Stimulated activated CD4-positive, alpha-beta T cell treated with anti-CD3 and anti-CD28 coated beads, Interleukin-2, amount 100 ng/mL, for 4 hours (primary cell): ENCODE measurements around the gene ABCA3.
"Not testable (repeated sequence)": the region's sequence is repeated elsewhere in the genome, so short reads cannot be mapped to it uniquely, and the experiment has no call there.

Experiments used
- DNase-seq: peaks from one replicate; pipeline ENCODE4 v3.0.0-alpha.2; 2020; ENCODE audit warnings: low read depth

ABCA3 gene

DNA sequence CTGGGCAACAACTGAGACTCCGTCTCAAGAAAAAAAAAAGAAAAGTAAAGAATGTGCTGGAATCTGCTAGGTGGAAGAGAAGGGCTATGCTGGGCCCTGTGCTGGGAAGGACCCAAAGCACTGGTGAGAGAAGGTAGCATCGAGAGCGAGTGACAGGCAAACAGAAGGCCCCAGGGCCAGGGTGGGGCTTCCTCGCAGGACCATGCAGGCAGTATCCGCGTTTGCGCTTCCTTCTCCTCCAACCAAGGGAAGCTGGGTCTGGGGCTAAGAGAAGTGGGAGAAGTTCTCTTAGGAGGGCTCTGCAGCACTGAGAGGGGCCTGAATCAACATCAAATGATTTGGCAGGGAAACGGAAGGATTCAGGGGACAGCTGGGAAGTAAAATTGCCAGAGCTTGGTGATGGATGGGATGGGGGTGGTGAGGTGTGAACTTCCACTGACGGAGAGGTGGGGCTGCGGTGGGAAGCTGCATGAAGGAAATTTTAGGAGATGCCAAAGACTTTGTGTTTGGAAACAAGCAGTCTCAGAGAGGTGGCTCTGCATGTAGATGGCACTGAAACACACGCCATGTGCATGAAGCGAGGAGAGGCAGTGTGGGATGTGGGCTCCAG is 83.9 kb downstream of the ABCA3 start:
- DNase-seq, result no peak

DNA sequence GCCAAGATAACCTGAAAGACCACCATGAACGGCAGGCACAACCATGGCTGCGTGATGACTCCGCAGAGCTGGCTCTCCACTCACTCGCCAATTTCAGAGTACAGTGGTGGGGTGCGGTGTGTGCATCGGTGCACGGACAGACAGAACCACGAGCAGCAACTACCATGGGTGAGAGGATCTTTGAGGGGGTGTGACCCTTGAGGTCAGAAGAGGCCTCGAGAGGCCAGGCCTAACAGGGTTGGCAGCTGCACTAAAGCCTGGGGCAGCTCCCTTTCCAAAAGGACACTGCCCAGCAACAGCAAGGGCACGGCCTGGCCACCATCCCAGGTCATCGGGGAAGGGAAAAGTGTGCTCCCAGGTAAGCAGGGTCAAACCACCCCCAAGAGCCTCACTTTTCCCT is 87.2 kb downstream of the ABCA3 start:
- no peak for DNase-seq

DNA sequence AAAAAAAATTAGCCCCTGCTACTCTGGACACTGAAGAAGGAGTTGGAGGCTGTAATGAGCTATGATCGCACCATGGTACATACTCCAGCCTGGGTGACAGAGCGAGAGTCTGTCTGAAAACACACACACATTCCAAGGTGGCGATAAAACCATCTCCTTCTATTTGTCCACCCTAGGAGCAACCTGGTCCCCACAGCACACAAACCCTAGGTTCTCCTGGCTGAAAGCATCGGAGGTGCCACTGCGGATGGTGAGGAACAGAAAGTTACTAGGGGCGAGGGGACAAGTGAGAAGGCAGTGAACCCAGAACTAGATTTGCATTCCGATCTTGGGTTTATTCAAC is 87.8 kb downstream of the ABCA3 start:
- no peak for DNase-seq

DNA sequence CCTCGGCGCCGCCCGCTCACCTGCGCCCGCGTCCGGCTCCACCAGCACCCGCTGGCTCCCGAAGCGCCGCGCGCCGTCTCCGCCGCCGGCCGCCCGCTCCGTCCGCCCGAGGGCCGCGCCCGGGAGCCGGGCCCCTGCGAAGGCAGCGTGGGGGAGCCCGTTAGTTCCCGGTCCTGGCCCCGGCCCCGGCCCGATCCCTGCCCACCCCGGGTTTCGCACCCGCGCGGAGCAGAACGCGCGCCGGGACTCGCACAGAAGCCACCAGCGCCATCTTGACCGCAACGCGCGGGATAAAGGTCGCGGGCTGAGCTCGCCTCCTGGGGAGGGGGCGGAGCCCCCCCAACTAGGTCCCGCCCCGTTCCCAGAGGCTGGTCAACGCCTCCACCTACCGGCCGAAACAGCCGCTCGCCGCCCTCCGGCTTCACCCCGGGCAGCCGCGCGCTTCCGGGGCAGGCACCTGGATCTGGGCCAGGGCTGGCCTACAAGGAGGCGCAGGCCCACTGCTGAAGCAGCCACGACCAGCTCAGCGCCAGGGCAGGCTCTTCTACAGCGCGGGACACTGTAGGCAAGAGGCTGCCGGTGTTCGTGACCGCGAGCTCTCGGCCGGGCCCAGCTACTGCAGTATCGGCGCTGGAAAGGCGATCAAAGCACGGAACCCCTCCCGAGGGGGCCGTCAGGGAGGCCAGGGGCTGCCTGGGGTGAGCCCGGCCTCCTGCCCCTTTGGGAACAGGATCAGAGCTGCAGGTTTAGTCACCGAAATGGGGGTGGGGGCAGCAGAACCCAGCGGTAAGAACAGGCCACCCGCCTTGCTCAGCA is 89.0 kb downstream of the ABCA3 start, which contains the start of gene ECI1:
TSS of gene ECI1 (minus strand) at position 292 of the 816 bp plus-strand sequence. CDS start at position 271, 21 bp downstream.
- DNase-seq, result peak; percentile 61

DNA sequence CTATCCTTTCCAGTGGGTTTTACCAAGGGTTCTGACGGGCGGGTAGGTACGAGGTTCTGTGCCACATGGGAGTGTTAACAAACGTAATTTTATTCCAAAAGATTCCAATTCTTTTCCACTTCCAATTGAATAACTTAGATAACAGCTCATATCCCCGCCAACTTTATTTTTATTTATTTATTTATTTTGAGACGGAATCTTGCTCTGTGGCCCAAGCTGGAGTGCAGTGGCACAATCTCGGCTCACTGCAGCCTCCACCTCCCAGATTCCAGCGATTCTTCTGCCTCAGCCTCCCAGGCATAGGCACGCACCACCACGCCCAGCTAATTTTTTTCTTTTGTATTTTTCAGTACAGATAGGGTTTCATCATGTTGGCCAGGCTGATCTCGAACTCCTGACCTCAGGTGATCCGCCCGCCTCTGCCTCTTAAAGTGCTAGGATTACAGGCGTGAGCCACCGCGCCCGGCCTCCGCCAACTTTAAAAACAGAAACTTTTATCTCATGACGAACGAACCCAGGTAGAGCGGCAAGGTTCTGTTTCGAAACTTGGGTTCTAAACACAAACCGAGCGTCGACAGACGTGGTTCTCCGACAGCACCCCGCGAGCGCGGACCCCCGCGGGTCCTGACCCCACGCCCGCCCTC is 89.8 kb downstream of the ABCA3 start:
- no peak for DNase-seq

DNA sequence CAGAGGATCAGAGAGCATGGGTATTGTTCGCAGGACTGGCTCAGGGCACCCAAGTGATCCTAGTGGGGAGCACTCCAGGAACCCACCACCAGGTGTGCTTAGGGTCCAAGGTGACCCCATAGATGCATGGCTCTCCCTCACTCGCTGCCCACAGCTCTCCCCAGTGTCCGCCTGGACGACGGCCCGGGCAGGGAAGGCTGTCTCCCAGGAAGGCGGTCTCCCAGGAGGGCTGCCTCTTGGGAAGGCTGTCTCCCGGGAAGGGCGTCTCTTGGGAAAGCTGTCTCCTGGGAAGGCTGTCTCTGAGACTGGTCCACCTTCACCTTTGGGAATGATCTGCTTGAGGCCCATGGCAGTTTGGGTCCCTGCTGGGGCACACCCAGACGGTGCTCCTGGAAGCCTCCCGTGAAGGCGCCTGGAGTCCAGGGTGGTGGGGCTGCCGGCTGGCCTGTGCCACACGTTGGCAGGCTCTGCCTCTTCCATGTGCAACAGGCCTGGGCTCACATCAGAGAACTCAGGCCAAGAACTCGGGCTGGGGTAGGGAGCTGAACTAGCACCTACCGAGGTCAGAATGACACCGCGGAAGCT is 94.1 kb downstream of the ABCA3 start:
- no peak for DNase-seq

DNA sequence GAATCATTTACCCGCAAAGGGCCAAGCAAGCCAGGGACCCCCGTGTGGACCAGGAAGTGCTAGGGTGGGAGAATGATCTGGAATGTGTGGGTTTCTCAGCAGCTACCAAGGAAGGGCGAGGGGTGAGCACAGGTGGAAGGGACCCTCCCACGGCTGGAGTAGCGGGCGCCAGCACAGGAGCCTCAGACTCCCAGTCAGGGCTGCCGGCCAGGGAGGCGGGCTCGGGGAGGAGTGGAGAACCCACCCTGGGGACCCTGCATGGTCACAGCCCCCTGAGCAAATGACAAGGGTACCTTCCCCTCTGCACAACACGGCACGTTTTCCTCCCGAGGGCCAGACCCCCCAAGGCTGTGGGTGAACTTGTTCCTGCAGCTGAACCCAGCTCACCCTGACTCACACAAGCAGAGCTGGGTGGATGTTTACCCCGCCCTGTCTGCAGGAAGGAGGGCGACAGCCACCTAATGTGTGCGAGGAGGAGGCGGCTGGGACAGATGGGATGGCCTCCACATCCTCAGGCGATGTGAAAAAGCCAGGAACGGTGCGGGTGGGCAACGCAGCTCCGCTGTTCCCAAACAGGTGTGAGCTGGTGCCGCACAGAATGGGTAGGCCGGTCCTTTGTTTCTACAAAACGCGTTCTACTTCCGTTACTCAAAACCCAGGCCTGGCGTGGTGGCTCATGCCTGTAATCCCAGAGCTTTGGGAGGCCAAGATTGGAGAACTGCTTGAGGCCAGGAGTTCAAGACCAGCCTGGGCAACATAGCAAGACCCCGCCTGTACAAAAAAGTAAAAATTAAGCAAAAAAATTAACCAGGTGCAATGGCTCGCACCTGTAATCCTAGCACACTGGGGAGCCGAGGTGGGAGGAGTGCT is 95.4 kb downstream of the ABCA3 start:
- DNase-seq, result no peak

DNA sequence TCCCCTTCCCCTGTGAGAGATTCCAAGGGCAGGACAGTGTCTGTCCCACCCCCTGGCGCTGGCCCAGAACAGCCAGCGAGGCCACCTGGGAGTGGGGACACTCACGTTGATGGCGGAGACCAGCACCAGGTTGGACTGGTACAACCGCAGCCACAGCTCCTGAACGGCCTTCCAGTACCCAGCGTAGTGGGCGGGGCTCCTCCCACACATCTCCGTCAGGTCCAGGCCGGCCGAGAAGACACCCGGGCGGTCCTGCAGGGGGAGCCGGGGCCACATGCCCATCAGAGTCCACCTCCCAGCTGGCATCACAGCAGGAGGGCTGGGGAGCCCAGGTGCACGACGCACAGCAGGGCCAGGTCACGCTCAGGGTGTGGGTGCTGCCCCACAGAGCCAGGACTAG is 96.2 kb downstream of the ABCA3 start:
- DNase-seq, result no peak

DNA sequence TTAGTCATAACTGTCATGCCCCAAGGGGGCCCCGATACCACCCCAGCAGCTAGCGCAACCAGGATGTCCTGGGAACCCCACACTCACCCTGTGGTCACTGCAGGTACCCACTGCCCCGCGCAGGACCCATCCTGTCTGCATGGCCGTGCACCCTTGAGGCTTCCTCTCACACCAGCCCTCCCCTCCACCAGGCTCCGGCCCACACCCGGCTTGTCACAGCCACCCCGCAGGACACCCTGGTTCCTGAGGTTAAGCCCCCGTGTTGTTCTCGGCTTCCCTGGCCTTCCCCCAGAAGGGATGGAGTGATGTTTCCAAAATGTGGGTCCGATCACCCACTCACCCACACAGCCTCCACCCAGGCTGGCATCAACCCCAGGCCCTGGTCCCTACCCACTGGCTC is 96.7 kb downstream of the ABCA3 start:
- no peak for DNase-seq

DNA sequence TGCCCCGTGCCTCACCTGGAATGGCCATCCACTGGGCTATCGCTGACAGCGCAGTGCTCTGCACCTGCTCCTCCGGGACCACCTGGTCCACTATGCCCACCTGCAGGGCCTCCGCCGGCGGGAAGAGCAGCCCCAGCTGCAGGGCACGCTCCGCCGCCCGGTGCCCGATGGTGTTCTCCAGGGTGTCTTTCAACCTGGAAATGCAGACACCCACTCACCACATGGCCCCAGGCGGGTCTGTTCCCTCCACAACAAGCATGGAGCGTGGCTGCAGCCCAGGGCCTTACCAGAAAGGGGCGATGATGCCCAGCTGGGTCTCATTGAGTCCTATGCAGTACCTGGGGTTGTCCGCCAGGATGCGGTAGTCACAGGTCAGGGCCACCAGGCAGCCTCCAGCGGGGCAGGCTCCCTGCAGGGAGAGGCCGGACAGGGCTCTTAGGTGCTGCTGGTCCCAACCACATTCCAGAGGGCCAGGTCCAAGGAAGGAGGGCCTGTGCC is 97.4 kb downstream of the ABCA3 start:
- DNase-seq, result no peak

DNA sequence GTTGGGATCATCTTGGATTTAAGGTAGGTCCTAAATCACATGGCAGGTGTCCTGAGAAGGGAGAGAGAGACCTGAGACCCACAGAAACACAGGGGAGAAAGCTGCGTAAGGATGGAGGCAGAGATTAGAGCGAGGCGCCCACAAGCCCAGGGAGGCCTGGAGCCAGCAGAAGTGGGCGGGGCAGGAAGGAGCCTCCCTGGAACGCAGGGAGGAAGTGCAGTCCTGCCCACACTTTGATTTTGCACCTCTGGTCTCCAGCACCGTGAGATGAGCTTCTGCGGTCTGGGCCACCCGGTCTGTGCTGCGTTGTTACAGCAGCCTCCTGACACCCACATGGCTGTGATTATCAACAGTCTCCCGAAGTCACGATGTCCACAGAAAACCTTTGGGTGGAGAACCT is 97.9 kb downstream of the ABCA3 start:
- DNase-seq, result no peak

DNA sequence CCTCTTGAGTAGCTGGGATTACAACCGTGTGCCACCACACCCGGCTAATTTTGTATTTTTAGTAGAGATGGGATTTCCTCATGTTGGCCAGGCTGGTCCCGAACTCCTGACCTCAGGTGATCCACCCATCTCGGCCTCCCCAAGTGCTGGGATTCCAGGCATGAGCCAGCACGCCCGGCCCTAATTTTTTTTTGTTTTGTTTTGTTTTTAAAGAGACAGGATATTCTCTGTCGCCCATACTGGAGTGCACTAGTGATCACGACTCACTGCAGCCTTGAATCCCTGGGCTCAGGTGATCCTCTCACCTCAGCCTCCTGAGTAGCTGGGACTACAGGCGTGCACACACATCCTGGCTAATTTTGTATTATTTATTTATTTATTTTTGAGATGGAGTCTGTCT is 100.2 kb downstream of the ABCA3 start:
- not testable (repeated sequence) for DNase-seq

DNA sequence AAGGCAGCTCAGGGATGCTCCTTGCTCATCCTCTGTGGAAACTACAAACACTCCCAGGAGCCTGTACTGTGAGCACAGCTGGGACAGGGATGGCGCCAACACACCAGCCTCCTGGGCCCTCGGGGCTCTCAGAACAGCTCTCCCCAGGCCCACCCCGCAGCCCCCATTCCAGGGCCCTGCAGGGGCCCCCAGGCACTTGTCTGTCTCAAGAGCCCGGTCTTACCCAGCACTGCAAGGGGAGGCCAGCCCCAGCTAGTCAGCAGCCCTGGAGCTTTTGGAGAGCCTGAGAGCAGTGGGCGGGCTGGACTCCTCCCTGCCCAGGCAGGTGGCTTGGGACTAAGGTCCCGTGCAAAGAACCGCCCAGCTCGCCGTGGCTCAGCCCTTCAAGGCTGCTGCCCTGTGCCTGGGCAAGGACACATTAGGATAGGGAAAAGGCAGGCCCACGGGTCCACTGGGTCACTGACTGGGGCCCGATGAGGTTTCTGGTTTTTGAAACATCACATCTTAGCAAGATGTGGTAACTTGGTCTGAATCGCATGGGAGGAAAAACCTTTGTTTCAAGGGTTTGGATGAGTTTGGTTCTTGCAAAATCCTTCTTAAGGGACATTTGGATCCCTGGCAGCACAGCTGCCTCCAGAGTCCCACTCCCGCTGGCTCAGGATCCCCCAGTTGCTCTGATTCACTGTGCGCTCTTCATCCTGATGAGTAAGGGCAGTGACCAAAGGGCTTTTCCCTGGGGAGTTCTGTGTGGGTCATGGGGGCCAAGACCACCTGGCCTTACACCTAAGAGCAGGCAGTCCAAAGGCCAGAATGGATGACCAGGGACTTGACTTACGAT is 101.5 kb downstream of the ABCA3 start:
- no peak for DNase-seq

DNA sequence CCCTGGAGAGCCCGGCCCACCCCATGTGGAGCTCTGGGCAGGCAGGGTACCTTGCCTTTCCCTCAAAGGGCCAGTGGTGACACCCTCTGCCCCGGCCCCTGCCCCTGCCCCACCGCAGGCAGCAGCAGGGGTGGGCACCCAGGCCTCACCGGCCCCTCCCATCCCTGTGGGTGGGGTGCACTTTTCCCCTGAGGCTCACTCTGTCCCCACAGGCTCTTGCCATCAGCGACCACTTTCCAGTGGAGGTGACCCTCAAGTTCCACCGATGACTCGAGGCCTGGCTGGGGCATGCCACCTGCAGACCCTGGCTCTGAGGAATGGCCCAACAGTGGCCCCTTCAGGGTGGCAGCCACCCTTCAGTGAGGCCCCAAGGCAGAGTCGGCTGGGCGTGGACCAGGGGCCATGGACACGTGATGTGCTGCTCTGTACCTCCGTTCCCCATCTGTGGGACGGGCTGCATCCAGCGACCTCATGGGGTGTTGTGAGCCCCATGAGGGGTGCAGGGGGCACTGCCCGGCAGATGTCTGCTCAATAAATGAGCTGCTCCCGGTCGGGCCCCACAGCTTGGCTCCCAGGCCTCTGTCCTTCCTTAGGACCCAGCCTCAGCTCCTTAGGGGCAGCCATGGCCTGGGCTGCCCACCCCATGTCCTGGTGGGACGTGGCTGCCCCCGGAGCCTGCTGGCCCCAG is 102.2 kb downstream of the ABCA3 start:
- DNase-seq, result no peak

DNA sequence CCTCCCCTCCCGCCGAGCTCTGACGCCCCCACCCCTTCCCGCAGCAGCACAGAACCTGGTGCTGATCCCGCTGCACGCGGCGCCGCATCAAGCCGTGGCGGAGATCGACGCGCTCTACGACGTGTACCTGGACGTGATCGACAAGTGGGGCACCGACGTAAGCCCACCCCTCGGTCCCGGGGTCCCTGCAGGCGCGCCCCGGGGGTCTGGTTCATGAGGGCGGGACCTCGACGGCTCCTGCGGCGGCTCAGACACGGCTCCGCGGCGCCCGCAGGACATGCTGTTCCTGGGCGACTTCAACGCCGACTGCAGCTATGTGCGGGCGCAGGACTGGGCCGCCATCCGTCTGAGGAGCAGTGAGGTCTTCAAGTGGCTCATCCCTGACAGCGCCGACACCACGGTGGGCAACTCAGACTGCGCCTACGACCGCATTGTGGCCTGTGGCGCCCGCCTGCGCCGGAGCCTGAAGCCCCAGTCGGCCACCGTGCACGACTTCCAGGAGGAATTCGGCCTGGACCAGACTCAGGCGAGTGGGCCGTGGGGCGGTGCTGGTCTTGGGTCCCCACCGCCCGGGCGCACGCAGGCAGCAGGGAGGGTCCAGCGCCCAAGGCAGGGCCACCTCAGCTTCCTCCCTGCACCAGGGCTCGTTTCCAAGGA is 102.9 kb downstream of the ABCA3 start:
- DNase-seq, result no peak

DNA sequence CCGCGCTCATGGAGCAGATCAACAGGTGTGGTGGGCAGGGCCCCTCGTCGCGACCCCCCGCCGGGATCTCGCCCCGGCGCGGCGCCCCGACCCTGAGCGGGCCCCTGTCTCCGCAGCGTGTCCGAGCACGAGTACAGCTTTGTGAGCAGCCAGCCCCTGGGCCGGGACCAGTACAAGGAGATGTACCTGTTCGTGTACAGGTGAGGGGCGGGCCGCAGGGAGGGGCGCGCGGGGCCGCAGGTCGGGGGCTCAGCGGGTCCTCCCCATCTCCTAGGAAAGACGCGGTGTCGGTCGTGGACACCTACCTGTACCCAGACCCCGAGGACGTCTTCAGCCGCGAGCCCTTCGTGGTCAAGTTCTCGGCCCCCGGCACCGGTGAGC is 103.4 kb downstream of the ABCA3 start:
- no peak for DNase-seq

DNA sequence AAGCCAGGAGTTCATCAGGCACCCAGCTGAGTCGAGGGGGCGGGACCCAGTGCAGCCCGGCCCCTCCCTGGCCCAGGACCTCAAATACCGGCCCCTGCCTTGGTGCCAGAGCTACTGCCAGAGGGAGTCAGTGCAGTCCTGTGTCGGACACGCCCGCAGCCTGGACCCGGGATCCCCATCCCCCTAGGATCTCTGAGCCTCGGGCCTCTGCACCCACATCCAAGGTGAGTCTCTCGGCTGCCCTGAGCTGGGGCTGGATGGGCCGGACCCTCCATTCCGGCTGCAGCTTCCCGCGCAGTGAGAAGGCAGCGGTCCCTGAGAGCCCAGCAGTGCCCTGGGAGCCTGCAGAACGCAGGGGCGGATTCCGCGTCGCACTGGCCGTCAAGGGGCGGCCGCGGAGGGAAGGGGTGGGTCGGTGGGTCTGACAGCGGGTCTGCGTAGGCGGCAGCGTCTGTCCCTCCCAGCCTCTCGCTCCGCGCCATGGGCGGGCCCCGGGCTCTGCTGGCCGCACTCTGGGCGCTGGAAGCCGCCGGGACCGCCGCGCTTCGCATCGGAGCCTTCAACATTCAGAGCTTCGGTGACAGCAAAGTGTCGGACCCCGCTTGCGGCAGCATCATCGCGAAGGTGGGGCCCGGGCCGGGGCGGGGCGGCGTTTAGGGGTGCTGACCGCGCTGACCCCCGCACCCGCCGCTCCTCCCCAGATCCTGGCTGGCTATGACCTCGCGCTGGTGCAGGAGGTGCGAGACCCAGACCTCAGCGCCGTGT is 104.0 kb downstream of the ABCA3 start, which contains the start of gene DNASE1L2:
TSS of gene DNASE1L2 (plus strand) at position 108 of the 765 bp plus-strand sequence. CDS start at position 481, 373 bp downstream.
- no peak for DNase-seq

DNA sequence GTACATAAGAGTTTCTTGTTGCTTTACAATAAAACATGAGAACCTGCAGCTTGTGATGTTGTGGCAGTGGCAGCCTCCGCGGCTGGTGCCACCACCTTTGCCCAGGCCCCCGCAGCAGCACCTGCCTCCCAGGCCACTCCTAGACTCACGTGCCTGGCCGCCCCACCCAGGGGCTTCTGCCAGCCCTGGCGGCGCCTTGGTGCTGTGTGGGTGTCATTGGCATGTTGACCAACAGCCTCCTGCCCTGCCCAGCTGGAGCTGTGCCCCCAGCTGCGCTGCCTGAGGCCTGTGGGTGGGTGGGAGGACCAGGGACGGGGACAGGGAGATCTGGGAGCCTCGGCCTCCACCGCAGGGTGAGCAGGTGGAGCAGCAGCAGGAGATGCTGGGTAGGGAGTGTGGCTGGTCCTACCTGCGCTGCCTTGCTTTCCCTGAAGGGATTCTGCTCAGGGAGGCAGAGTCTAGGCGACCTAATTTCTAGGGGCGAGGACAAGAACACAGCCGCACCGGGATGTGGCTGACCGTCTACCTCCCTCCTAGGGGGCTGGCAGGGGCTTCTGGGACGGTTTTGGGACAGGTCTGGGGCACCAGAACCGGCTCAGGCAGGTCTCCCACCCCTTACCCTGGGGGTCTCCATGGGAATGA is 104.7 kb downstream of the ABCA3 start:
- no peak for DNase-seq
